Neuronal stem cell (in vitro differentiated cells): ENCODE data around the gene MVP.
A peak's percentile ranks its signal among the peaks of the same experiment; 100 is the strongest.

Source experiments
- DNase-seq: peaks from one replicate; pipeline ENCODE4 v3.0.0-alpha.2; 2013; ENCODE audit warnings: low spot score
- H2AFZ ChIP-seq: one replicate; pipeline ENCODE4 v1.6.1; 2013; ENCODE audit warnings: mild to moderate bottlenecking, low read length, inconsistent platforms
- H2AK5ac ChIP-seq: 2 replicates; pipeline ENCODE4 v1.6.1; 2013; ENCODE audit warnings: low read depth, mild to moderate bottlenecking, inconsistent platforms, low read length, moderate library complexity, mixed read lengths
- H2BK120ac ChIP-seq: 2 replicates; pipeline ENCODE4 v1.6.1; 2013; ENCODE audit warnings: low read depth, mild to moderate bottlenecking, inconsistent platforms, low read length, moderate library complexity, mixed read lengths
- H2BK12ac ChIP-seq: one replicate; pipeline ENCODE4 v1.6.1; 2013; ENCODE audit warnings: low read length, inconsistent platforms
- H2BK15ac ChIP-seq: 2 replicates; pipeline ENCODE4 v1.6.1; 2013; ENCODE audit warnings: mild to moderate bottlenecking, low read length, inconsistent platforms, mixed read lengths
- H2BK5ac ChIP-seq: one replicate; pipeline ENCODE4 v1.6.1; 2013; ENCODE audit warnings: inconsistent platforms, mild to moderate bottlenecking, low read length, moderate library complexity
- H3K14ac ChIP-seq: one replicate; pipeline ENCODE4 v1.6.1; 2013; ENCODE audit warnings: low read length, inconsistent platforms
- H3K18ac ChIP-seq: 2 replicates; pipeline ENCODE4 v1.6.1; 2013; ENCODE audit warnings: low read length, inconsistent platforms
- H3K23ac ChIP-seq: 2 replicates; pipeline ENCODE4 v1.6.1; 2013; ENCODE audit warnings: low read depth, mild to moderate bottlenecking, mixed read lengths, low read length, inconsistent platforms; ENCODE audit not compliant: poor library complexity
- H3K27ac ChIP-seq: replicated peaks from 3 replicates; pipeline ENCODE4 v1.5.1; 2013; ENCODE audit warnings: low read length, inconsistent platforms
- H3K27me3 ChIP-seq, 3 experiments: 2 replicates each; pipeline ENCODE4 v1.6.1; 2013; ENCODE audit warnings: low read length in 3 of 3, mild to moderate bottlenecking in 2 of 3, inconsistent platforms in 1 of 3, low read depth in 1 of 3, mixed read lengths in 1 of 3, moderate library complexity in 1 of 3; ENCODE audit not compliant: control insufficient read depth in 3 of 3, insufficient read depth in 3 of 3
- H3K36me3 ChIP-seq, 2 donors: replicated peaks in 1 of 2; 2 replicates each; pipeline ENCODE4 v1.6.1; 2013; ENCODE audit warnings: low read length in 2 of 2; ENCODE audit not compliant: control insufficient read depth in 2 of 2, insufficient read depth in 2 of 2
- H3K4ac ChIP-seq: 2 replicates; pipeline ENCODE4 v1.6.1; 2013; ENCODE audit warnings: inconsistent platforms, mild to moderate bottlenecking, low read length, moderate library complexity
- H3K4me1 ChIP-seq, 2 donors: 1 replicate in 1 of 2; 2 replicates in 1 of 2; pipeline ENCODE4 v1.6.1; 2013; ENCODE audit warnings: low read length in 2 of 2, low read depth in 1 of 2; ENCODE audit not compliant: control insufficient read depth in 2 of 2, insufficient read depth in 1 of 2
- H3K4me2 ChIP-seq: one replicate; pipeline ENCODE4 v1.6.1; 2013; ENCODE audit warnings: mild to moderate bottlenecking, low read length, inconsistent platforms; ENCODE audit not compliant: insufficient read depth, poor library complexity, severe bottlenecking
- H3K4me3 ChIP-seq, 2 donors: 2 replicates each; pipeline ENCODE4 v1.5.1; 2013; ENCODE audit warnings: low read length in 2 of 2, mild to moderate bottlenecking in 2 of 2, inconsistent platforms in 1 of 2, moderate library complexity in 1 of 2
- H3K79me1 ChIP-seq: one replicate; pipeline ENCODE4 v1.6.1; 2013; ENCODE audit warnings: low read depth, mild to moderate bottlenecking, inconsistent platforms, low read length, moderate library complexity
- H3K9ac ChIP-seq: one replicate; pipeline ENCODE4 v1.6.1; 2013; ENCODE audit warnings: mild to moderate bottlenecking, low read depth, low read length, inconsistent platforms; ENCODE audit not compliant: poor library complexity
- H3K9me3 ChIP-seq, 2 donors: replicated peaks in 1 of 2; 2 replicates each; pipeline versions ENCODE3 to v1.6.1; 2013; ENCODE audit warnings: low read length in 2 of 2, mild to moderate bottlenecking in 2 of 2, inconsistent platforms in 1 of 2, low read depth in 1 of 2, mixed read lengths in 1 of 2, moderate library complexity in 1 of 2; ENCODE audit not compliant: control insufficient read depth in 2 of 2, insufficient read depth in 1 of 2
- H4K8ac ChIP-seq: one replicate; pipeline ENCODE4 v1.6.1; 2013; ENCODE audit warnings: low read depth, mild to moderate bottlenecking, inconsistent platforms, low read length, moderate library complexity
- H4K91ac ChIP-seq: one replicate; pipeline ENCODE4 v1.6.1; 2013; ENCODE audit warnings: low read length, low read depth, mild to moderate bottlenecking, inconsistent platforms; ENCODE audit not compliant: poor library complexity
- WGBS, 2 donors: extraction: QIAGEN DNeasy Blood & Tissue Kit; methylation state at CpG; one replicate each; pipeline ENCODE4 v1.1.7; 2013; ENCODE audit warnings: missing lambda C conversion rate in 2 of 2, mixed read lengths in 1 of 2; ENCODE audit not compliant: insufficient read length in 2 of 2, insufficient replicate concordance in 1 of 2; ENCODE audit errors: extremely low coverage in 2 of 2; 5-methylcytosine and 5-hydroxymethylcytosine counted together

The MVP gene

DNA sequence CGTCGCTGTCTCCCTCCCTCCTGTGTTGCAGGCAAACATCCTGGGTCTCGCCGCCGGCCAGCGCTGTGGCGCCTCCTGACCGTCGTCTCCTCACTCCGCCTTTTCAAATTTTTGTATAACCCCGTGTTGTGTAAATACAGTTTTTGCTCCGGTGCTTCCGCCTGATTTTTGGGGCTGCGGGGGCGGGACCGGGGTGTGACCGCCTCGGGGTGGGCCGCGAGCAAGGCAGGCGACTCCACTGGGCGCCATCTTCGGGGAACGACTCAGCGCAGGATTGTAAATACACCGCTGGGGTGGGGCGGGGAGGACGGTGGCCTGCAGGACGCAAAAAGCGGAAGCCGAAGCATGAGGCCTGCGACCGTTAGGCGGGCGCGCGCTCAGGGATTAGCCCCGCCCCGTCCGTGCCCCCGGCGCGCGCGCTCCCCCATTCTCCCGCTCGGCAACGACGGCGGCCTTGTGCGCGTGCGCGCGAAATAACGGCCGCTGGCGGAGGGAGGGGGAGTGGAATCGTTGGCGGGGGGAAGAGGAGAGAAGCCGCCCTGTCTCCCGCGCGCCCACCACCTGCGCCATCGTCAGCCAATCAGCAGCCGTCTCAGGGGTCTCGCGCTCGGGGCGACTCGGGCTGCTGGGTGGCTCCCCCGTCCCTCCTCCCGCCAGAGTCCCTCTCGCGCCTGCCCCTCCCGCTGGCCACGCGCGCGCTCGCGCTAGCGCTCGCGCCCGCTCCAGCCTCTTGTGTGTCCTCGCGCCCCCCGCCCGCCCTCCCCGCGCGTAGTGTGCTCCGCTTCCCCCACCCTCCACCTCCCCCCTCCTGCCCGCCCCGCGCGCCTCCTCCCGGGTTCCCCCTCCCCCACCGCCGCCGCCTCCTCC lies 14.8 kb upstream of the MVP start:
- H2AFZ ChIP-seq: peak overlapping the region; percentile 70
- peaks cover 25% of the 10 kb centered on the region for H3K79me1 ChIP-seq
- DNase-seq: peak; percentile 99
- peak overlapping the region; percentile 75 for H2BK15ac ChIP-seq
- peak overlapping the region; percentile 98 for H3K9ac ChIP-seq
- no peak overlapping the region for H4K8ac ChIP-seq
- H3K4ac ChIP-seq: peak overlapping the region; percentile 56
- no peak overlapping the region for H3K14ac ChIP-seq
- H3K36me3 ChIP-seq: peaks cover 50 to 77% of the 10 kb centered on the region in 2 donors
- no peak overlapping the region for H2BK12ac ChIP-seq
- peak overlapping the region; percentile 94 for H3K18ac ChIP-seq
- H3K23ac ChIP-seq: peak overlapping the region; percentile 99
- H2AK5ac ChIP-seq: peak overlapping the region; percentile 100
- peak overlapping the region; percentile 88 for H3K27ac ChIP-seq
- peak overlapping the region; percentile 95 for H2BK120ac ChIP-seq
- H3K27me3 ChIP-seq: no peaks in the 10 kb centered on the region
- no CpG with 5 or more reads among the region's 103 CpGs for WGBS, 2 donors
- peaks cover 0 to 2% of the 10 kb centered on the region in 2 donors for H3K9me3 ChIP-seq
- H2BK5ac ChIP-seq: peak overlapping the region; percentile 98
- peak overlapping the region; percentile 84 for H3K4me2 ChIP-seq
- H3K4me3 ChIP-seq: peak overlapping the region; percentile 71 to 79
- no peak overlapping the region for H4K91ac ChIP-seq
- H3K4me1 ChIP-seq: peaks cover 29 to 30% of the 10 kb centered on the region in 2 donors

DNA sequence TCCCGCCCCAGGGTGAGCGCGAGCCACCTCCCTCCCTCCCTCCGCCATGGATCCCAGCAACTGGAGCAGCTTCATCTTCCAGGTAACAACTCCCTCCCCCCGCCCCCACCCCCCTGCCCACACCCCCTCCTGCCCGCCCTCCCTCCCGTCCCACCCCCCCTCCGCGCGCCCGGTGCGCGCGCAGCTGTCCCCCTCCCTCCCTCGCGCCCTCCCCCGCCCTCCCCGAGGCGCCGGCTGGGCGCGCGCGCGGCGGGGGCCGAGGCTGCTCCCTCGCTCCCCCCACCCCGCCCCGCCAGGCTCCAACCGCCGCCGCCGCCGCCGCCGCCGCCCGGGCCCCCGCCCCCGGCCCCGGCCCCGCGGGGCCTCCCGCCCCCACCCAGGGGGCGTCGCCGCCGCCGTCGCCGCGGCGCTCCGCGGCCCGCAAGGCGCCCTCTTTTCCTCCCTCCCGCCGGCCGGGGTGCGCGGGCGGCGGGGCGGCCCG lies 14.1 kb upstream of the MVP start, which contains the start of gene MAZ:
Gene MAZ, plus strand, starts transcription at position 431 of the 481 bp plus-strand sequence. CDS start 173 bp downstream, outside the sequence.
- Histone ChIP-seq H2AK5ac (peak within 1 kb of the TSS; percentile 99), H2BK5ac (peak within 1 kb of the TSS; percentile 98), H2BK12ac (peak within 1 kb of the TSS; percentile 33), H2BK15ac (peak within 1 kb of the TSS; percentile 85), H4K8ac (no peak within 1 kb of the TSS), H3K4me1 (peaks cover 34 to 35% of the 10 kb centered on the region in 2 donors), H3K14ac (peak within 1 kb of the TSS; percentile 98), H2AFZ (peak within 1 kb of the TSS; percentile 70), H3K4me2 (peak within 1 kb of the TSS; percentile 91), H3K4me3 (peak within 1 kb of the TSS; percentile 71 to 93), H3K18ac (peak within 1 kb of the TSS; percentile 98), H3K4ac (peak within 1 kb of the TSS; percentile 66), H2BK120ac (peak within 1 kb of the TSS; percentile 87), H3K27ac (peak within 1 kb of the TSS; percentile 93), H3K27me3 (no peaks in the 10 kb centered on the region), H4K91ac (no peak within 1 kb of the TSS), H3K36me3 (peaks cover 46 to 72% of the 10 kb centered on the region in 2 donors), H3K9me3 (peaks cover 0 to 2% of the 10 kb centered on the region in 2 donors), H3K23ac (peak within 1 kb of the TSS; percentile 99), H3K9ac (peak within 1 kb of the TSS; percentile 98), H3K79me1 (peaks cover 25% of the 10 kb centered on the region)
- DNase-seq: no peak
- WGBS, 2 donors: no CpG with 5 or more reads among the region's 67 CpGs

DNA sequence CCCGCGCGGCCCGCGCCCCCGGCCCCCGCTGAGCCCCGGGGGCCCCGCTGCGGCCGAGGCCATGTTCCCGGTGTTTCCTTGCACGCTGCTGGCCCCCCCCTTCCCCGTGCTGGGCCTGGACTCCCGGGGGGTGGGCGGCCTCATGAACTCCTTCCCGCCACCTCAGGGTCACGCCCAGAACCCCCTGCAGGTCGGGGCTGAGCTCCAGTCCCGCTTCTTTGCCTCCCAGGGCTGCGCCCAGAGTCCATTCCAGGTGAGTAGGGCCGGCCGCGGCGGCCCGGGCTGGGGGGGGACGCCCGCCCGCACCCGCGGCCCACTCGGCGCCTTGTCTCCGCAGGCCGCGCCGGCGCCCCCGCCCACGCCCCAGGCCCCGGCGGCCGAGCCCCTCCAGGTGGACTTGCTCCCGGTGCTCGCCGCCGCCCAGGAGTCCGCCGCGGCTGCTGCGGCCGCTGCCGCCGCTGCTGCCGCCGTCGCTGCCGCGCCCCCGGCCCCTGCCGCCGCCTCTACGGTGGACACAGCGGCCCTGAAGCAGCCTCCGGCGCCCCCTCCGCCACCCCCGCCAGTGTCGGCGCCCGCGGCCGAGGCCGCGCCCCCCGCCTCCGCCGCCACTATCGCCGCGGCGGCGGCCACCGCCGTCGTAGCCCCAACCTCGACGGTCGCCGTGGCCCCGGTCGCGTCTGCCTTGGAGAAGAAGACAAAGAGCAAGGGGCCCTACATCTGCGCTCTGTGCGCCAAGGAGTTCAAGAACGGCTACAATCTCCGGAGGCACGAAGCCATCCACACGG lies 13.4 kb upstream of the MVP start:
- H3K9ac ChIP-seq: peak overlapping the region; percentile 98
- no peak overlapping the region for H4K8ac ChIP-seq
- no peaks in the 10 kb centered on the region for H3K27me3 ChIP-seq
- H3K79me1 ChIP-seq: peaks cover 25% of the 10 kb centered on the region
- no peak overlapping the region for H4K91ac ChIP-seq
- peak overlapping the region; percentile 99 for H2AK5ac ChIP-seq
- H3K27ac ChIP-seq: peak overlapping the region; percentile 93
- peak overlapping the region; percentile 87 for H2BK120ac ChIP-seq
- peak overlapping the region; percentile 66 for H3K4ac ChIP-seq
- H3K18ac ChIP-seq: peak overlapping the region; percentile 98
- peaks cover 0 to 2% of the 10 kb centered on the region in 2 donors for H3K9me3 ChIP-seq
- DNase-seq: no peak
- H3K4me2 ChIP-seq: peak overlapping the region; percentile 91
- H3K14ac ChIP-seq: peak overlapping the region; percentile 98
- peak overlapping the region; percentile 33 for H2BK12ac ChIP-seq
- H3K23ac ChIP-seq: peak overlapping the region; percentile 94
- H2BK5ac ChIP-seq: peak overlapping the region; percentile 96
- peaks cover 40 to 66% of the 10 kb centered on the region in 2 donors for H3K36me3 ChIP-seq
- H3K4me3 ChIP-seq: peak overlapping the region; percentile 64 to 93
- peaks cover 37 to 40% of the 10 kb centered on the region in 2 donors for H3K4me1 ChIP-seq
- peak overlapping the region; percentile 85 for H2BK15ac ChIP-seq
- H2AFZ ChIP-seq: peak overlapping the region; percentile 68
- WGBS, 2 donors: no CpG with 5 or more reads among the region's 99 CpGs
